Loucy (cell line): ENCODE results near the gene VSIG10.

Experiments
- EZH2phosphoT487 ChIP-seq: fragments of 200-600 bp; IDR thresholded peaks from 2 replicates; pipeline ENCODE4 v1.6.1; 2018; ENCODE audit warnings: antibody characterized with exemption, mild to moderate bottlenecking, moderate library complexity, borderline replicate concordance
- TF ChIP-seq, protein P1 (sequence below): fragments of 200-600 bp; sonication (generic); conservative IDR thresholded peaks from 2 replicates; pipeline ENCODE4 v1.5.1; 2014; ENCODE audit warnings: mild to moderate bottlenecking, antibody characterized with exemption, low read length

DNA sequence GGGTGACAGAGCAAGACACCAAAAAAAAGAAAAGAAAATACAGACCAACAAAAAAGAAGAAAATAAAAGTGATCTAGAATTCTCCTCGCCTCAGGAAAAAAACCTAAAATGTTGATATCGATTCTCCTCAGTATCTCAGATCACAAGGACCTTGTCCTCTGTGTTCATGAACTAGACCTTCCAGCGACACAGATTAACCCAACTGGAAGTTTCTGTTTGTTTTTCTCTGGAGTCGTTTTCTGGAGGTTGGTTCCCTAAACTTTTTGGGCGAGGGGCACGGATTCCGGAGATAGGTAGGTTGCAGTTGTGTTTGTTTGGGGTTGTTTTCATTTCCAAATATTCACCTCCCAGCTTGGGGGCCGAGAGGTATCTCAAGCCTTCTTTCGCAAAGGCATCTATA, 87.9 kb downstream of the VSIG10 start:
- TF ChIP-seq, protein P1, sequence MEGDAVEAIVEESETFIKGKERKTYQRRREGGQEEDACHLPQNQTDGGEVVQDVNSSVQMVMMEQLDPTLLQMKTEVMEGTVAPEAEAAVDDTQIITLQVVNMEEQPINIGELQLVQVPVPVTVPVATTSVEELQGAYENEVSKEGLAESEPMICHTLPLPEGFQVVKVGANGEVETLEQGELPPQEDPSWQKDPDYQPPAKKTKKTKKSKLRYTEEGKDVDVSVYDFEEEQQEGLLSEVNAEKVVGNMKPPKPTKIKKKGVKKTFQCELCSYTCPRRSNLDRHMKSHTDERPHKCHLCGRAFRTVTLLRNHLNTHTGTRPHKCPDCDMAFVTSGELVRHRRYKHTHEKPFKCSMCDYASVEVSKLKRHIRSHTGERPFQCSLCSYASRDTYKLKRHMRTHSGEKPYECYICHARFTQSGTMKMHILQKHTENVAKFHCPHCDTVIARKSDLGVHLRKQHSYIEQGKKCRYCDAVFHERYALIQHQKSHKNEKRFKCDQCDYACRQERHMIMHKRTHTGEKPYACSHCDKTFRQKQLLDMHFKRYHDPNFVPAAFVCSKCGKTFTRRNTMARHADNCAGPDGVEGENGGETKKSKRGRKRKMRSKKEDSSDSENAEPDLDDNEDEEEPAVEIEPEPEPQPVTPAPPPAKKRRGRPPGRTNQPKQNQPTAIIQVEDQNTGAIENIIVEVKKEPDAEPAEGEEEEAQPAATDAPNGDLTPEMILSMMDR, result no peak
- TF ChIP-seq EZH2phosphoT487, result no peak
